Fibroblast of lung (primary cell): ENCODE results near the gene LTC4S. TPM values are rescaled to one million over a fixed set of nuclear protein-coding genes. Genes with fewer than 3 reads are reported as not detected.

Source experiments
- DNase-seq, 2 donors: peaks; one replicate each; pipeline versions ENCODE4 v3.0.0 to v3.0.0-alpha.2; 2010; ENCODE audit warnings: low read depth in 2 of 2
- H2AFZ ChIP-seq: 2 replicates; pipeline ENCODE4 v1.5.1; 2012; ENCODE audit warnings: low read length, control low read depth, inconsistent platforms
- H3K27ac ChIP-seq: 2 replicates; pipeline ENCODE4 v1.5.1; 2011; ENCODE audit warnings: low read length, control low read depth; ENCODE audit not compliant: insufficient read depth
- H3K27me3 ChIP-seq: 2 replicates; pipeline ENCODE4 v1.5.1; 2011; ENCODE audit warnings: mild to moderate bottlenecking, low read length; ENCODE audit not compliant: control insufficient read depth, insufficient read depth
- H3K36me3 ChIP-seq: 2 replicates; pipeline ENCODE4 v1.5.1; 2011; ENCODE audit warnings: low read length; ENCODE audit not compliant: control insufficient read depth, insufficient read depth
- H3K4me1 ChIP-seq: 2 replicates; pipeline ENCODE4 v1.5.1; 2011; ENCODE audit warnings: low read length; ENCODE audit not compliant: control insufficient read depth, insufficient read depth; ENCODE audit errors: extremely low read depth
- H3K4me2 ChIP-seq: 2 replicates; pipeline ENCODE4 v1.5.1; 2011; ENCODE audit warnings: low read length, control low read depth; ENCODE audit not compliant: insufficient read depth; ENCODE audit errors: extremely low read depth
- H3K4me3 ChIP-seq, 4 experiments: fragments of 200-600 bp in 1 of 4; sonication (generic) in 1 of 4; replicated peaks in 1 of 4; 2 replicates each; pipeline ENCODE4 v1.5.1; 2011 to 2016; ENCODE audit warnings: low read length in 4 of 4, low read depth in 3 of 4, mild to moderate bottlenecking in 3 of 4, control low read depth in 2 of 4, inconsistent platforms in 1 of 4, mixed read lengths in 1 of 4; ENCODE audit not compliant: insufficient read depth in 1 of 4; ENCODE audit errors: control extremely low read depth in 1 of 4
- H3K79me2 ChIP-seq: 2 replicates; pipeline ENCODE4 v1.5.1; 2012; ENCODE audit warnings: mild to moderate bottlenecking, low read length, inconsistent platforms; ENCODE audit not compliant: control insufficient read depth, insufficient read depth
- H3K9ac ChIP-seq: 2 replicates; pipeline ENCODE4 v1.5.1; 2011; ENCODE audit warnings: mild to moderate bottlenecking, low read length, control low read depth; ENCODE audit not compliant: insufficient read depth
- H3K9me3 ChIP-seq: 2 replicates; pipeline ENCODE4 v1.5.1; 2012; ENCODE audit warnings: low read depth, low read length; ENCODE audit not compliant: control insufficient read depth, insufficient read depth
- H4K20me1 ChIP-seq: 2 replicates; pipeline ENCODE4 v1.5.1; 2011; ENCODE audit warnings: low read length; ENCODE audit not compliant: control insufficient read depth, insufficient read depth; ENCODE audit errors: extremely low read depth
- EZH2 ChIP-seq: IDR thresholded peaks from 2 replicates; pipeline ENCODE4 v1.5.1; 2012; ENCODE audit warnings: low read length, control low read depth, mild to moderate bottlenecking; ENCODE audit errors: missing control alignments
- polyA plus RNA-seq, 2 donors: library from polyadenylated mRNA; depleted of rRNA in 1 of 2; stranded (reverse) in 1 of 2; unstranded in 1 of 2; fragments of >200 nt; gene quantifications; 2 replicates each; pipeline ENCODE4 v1.2.1, GENCODE V29; 2011 to 2012; ENCODE audit warnings: missing spikeins in 1 of 2
- total RNA-seq: library from RNA; depleted of rRNA; stranded (reverse); fragments of >200 nt; gene quantifications from 2 replicates; pipeline ENCODE4 v1.2.1, GENCODE V29; 2014
- TF ChIP-seq, protein P1 (sequence below), 2 donors: IDR thresholded peaks in 1 of 2; conservative IDR thresholded peaks in 1 of 2; 1 replicate in 1 of 2; 2 replicates in 1 of 2; pipeline ENCODE4 v1.5.1; 2011 to 2012; ENCODE audit warnings: low read length in 2 of 2, control low read depth in 1 of 2, inconsistent platforms in 1 of 2, low read depth in 1 of 2, mild to moderate bottlenecking in 1 of 2

LTC4S gene
- total and polyA plus RNA-seq, 2 donors (not counting 1 experiment from before 2014, with no cell fraction given): 0.32 to 0.83 TPM

- TF ChIP-seq, protein P1, sequence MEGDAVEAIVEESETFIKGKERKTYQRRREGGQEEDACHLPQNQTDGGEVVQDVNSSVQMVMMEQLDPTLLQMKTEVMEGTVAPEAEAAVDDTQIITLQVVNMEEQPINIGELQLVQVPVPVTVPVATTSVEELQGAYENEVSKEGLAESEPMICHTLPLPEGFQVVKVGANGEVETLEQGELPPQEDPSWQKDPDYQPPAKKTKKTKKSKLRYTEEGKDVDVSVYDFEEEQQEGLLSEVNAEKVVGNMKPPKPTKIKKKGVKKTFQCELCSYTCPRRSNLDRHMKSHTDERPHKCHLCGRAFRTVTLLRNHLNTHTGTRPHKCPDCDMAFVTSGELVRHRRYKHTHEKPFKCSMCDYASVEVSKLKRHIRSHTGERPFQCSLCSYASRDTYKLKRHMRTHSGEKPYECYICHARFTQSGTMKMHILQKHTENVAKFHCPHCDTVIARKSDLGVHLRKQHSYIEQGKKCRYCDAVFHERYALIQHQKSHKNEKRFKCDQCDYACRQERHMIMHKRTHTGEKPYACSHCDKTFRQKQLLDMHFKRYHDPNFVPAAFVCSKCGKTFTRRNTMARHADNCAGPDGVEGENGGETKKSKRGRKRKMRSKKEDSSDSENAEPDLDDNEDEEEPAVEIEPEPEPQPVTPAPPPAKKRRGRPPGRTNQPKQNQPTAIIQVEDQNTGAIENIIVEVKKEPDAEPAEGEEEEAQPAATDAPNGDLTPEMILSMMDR (conservative IDR thresholded peaks at IDR 0.05 in 1 of 2, IDR thresholded peaks at IDR 0.05 in 1 of 2; ENCODE audit: low read depth in 1 of 2, low read length in 2 of 2): no peak
- no peak for TF ChIP-seq EZH2
- H3K4me1 ChIP-seq: peaks cover 39% of the 10 kb centered on the region
- H4K20me1 ChIP-seq: peaks cover 8% of the 10 kb centered on the region
- peak overlapping the region in 2 of 4 experiments; percentile 14 to 85 for H3K4me3 ChIP-seq
- H3K4me2 ChIP-seq: peak overlapping the region; percentile 64
- H3K27ac ChIP-seq: peak overlapping the region; percentile 79
- H3K9me3 ChIP-seq: no peaks in the 10 kb centered on the region
- peak; percentile 75 for DNase-seq
- no peaks in the 10 kb centered on the region for H3K27me3 ChIP-seq
- no peak overlapping the region for H2AFZ ChIP-seq
- H3K36me3 ChIP-seq: peaks cover 20% of the 10 kb centered on the region
- H3K79me2 ChIP-seq: peaks cover 38% of the 10 kb centered on the region
- H3K9ac ChIP-seq: peak overlapping the region; percentile 53
These were observed 25.7 kb downstream of the LTC4S start for GRCh38 chr5:179819296-179820126.

- Histone ChIP-seq H3K36me3 (peaks cover 24% of the 10 kb centered on the region), H3K4me3 (peak overlapping the region; percentile 22 to 96 (median 85)), H3K9me3 (no peaks in the 10 kb centered on the region), H3K4me1 (peaks cover 39% of the 10 kb centered on the region), H3K27ac (peak overlapping the region; percentile 79), H3K4me2 (peak overlapping the region; percentile 44), H3K27me3 (no peaks in the 10 kb centered on the region), H3K79me2 (peaks cover 43% of the 10 kb centered on the region), H2AFZ (no peak overlapping the region), H3K9ac (peak overlapping the region; percentile 93), H4K20me1 (peaks cover 8% of the 10 kb centered on the region)
- no peak for TF ChIP-seq EZH2
- TF ChIP-seq, protein P1 (conservative IDR thresholded peaks at IDR 0.05 in 1 of 2, IDR thresholded peaks at IDR 0.05 in 1 of 2; ENCODE audit: low read depth in 1 of 2, low read length in 2 of 2): no peak
- DNase-seq: no peak
These were observed 26.3 kb downstream of the LTC4S start for GRCh38 chr5:179820127-179820482.

DNA sequence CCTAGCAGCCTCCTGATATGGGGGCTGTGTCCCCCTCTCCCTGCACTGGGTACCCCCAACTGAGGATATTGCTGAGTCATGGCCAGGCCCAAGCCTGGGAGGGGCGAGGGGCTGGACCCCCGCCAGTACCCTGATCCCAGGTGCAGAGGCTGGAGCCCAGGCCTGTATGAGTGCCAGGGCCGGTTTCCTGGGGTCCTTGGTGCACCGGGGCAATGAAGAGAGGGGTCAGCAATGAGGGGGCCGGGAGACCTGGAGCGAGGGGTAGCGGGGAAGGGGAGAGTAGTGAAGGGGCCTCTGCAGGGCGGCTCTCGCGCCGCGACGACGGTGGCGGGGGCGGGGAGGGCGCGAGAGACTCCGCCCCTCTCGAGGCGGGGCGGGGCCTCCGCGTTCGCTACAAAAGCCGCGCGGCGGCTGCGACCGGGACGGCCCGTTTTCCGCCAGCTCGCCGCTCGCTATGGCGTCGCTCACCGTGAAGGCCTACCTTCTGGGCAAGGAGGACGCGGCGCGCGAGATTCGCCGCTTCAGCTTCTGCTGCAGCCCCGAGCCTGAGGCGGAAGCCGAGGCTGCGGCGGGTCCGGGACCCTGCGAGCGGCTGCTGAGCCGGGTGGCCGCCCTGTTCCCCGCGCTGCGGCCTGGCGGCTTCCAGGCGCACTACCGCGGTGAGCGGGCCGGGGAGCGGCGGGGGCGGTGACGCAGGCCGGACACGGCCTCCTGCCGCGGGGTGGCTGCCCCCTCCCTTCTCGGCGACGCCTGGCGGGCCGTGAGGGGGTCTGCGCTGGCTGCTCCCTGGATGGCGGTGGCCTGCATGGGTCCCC, 26.9 kb downstream of the LTC4S start, which contains the start of gene SQSTM1:
SQSTM1 (plus strand) TSS at position 423 of the 815 bp plus-strand sequence; CDS start at position 455, 32 bp downstream.
- H3K4me1 ChIP-seq: peaks cover 39% of the 10 kb centered on the region
- H3K4me2 ChIP-seq: peak within 1 kb of the TSS; percentile 44
- no peaks in the 10 kb centered on the region for H3K9me3 ChIP-seq
- no peak within 1 kb of the TSS for H2AFZ ChIP-seq
- TF ChIP-seq EZH2: no peak
- TF ChIP-seq, protein P1 (conservative IDR thresholded peaks at IDR 0.05 in 1 of 2, IDR thresholded peaks at IDR 0.05 in 1 of 2; ENCODE audit: low read depth in 1 of 2, low read length in 2 of 2): no peak
- no peaks in the 10 kb centered on the region for H3K27me3 ChIP-seq
- peaks cover 8% of the 10 kb centered on the region for H4K20me1 ChIP-seq
- H3K27ac ChIP-seq: peak within 1 kb of the TSS; percentile 79
- H3K36me3 ChIP-seq: peaks cover 29% of the 10 kb centered on the region
- H3K79me2 ChIP-seq: peaks cover 49% of the 10 kb centered on the region
- peak within 1 kb of the TSS; percentile 93 for H3K9ac ChIP-seq
- DNase-seq: peak; percentile 70 to 83
- H3K4me3 ChIP-seq: peak within 1 kb of the TSS; percentile 85 to 100 (median 90)
